Stromal cell of bone marrow (primary cell): Measurements from ENCODE around the gene CEMIP.
"Not testable (repeated sequence)": the region's sequence is repeated elsewhere in the genome, so short reads cannot be mapped to it uniquely, and the experiment has no call there.

Experiments used
- DNase-seq: peaks from one replicate; pipeline ENCODE4 v3.0.0-alpha.2; 2012; ENCODE audit warnings: low read depth

CEMIP gene

DNA sequence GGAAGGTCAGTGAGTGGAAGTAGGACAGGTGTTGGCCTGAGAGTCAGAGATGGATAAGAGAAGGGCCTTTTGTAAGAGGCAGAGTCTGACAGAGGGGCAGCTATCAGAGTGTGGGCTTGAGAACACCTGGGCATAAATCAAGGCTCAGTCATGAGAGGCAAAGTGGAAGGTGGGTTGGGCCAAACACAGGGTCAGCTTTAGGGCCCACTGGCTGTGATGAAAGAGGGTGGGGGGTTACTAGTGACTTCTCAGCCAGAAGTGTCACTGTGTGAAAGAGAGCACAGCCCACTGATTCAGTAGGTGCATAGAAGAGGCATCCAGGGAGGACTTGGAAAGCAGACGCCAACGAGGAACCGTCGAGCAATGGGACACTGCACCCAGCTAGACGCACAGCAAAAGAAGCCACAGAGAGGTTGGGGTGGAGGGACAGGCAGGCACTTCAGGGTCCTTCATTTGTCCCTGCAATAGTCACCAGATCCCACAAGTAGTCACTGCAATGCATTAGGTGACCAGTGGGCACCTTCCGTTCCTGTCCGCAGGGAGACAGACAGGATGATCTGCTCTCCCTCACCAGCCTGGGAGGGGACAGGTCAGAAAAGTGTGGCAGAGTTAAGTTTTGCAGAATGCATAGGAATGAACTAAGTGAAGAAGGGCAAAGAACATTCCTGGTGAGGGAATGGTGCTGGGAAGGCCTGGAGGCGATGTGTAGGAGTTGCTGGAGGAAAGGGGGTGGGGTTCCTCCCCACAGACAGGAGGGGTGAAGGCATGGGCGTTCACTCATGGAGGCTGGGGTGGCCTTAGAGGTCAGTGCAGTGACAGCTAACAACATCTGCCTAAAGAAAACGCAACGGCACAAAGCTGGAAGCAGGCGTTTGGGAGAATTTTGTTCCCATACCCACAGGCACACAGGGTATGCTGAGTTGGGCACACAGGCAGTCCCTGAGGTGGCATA lies 174.1 kb downstream of the CEMIP start:
- DNase-seq = no peak

DNA sequence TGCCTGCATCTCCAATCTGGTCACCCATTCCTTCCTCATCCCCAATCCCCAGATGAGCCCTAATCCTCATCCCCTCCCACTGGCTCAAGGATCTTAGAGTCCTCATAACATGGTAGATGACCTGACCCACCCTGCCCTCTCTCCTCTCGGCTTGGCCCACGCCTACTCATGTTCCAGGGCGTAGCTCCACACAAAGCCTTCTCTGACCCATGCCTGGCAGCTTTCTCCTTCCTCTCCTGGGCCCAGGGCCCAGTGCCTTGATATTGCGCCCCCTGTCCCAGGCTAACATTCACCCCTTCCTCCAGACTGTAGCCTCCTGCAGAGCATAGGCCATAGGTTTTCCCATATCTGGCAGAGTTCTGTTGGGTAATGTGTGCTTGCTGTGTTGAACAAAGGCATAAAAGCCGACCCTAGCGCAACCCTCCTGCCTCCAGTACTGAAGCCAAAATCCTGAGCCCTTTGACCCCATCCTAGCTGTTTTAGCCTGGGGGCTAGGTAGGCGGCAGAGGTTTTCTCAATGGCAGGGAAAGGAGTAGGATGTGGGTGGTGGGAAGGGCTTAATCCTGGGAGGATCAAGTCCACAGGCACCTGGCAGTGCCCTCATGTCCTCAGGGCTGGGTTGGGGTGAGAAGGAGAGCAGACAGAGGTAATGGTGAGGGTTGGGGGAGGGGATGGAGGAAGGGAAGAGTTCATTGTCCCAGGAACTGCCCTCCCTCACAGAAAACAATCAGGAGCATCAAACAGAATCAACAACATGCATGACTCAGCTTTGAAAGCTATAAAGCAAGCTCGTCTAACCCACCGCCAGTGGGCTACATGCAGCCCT lies 175.0 kb downstream of the CEMIP start:
- DNase-seq = no peak

DNA sequence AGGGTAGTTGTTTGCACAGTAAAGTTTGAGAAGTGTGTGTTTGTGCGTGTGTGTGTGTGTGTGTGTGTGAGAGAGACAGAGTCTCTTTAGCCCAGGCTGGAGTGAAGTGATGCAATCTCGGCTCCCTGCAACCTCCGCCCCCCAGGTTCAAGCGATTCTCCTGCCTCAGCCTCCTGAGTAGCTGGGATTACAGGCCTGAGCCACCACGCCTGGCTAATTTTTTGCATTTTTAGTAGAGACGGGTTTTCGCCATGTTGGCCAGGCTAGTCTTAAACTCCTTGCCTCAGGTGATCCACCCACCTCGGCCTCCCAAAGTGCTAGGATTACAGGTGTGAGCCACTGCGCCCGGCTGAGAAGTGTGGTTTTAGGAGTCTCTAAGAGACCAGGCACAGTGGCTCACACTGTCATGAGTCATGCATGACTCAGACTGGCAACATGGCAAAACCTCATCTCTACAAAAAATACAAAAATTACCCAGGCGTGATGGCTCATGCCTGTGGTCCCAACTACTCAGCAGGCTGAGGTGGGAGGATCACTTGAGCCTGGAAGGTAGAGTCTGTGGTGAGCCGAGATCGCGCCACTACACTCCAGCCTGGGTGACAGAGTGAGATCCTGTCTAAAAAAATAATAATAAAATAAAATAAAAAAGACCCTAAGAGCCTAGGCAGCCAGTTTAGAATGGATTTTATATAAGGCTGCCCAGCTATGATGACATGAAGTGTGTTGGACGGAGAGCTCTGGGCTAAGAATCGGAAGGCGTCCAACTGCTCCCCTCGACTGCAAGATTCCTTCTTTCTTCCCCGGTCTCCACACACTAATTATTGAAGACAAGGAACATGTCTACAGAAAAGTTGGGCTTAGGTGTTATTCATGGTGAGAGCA lies 176.6 kb downstream of the CEMIP start:
- peak; percentile 91 for DNase-seq

DNA sequence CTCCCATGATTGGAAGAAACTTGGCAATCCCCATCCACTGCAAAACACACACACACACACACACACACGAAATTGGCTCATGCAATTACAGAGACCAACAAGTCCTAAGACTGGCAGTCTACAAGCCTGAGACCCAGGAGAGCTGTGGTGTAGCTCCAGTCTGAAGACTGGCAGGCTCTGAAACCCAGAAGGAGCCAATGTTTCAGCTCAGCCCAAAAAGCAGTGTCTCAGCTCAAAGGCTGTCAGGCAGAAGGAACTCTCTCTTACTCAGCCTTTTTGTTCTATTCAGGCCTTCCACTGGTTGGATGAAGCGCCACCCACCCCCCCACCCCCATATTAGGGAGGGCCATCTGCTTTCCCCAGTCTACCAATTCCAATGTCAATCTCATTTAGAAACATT lies 178.4 kb downstream of the CEMIP start:
- no peak for DNase-seq

DNA sequence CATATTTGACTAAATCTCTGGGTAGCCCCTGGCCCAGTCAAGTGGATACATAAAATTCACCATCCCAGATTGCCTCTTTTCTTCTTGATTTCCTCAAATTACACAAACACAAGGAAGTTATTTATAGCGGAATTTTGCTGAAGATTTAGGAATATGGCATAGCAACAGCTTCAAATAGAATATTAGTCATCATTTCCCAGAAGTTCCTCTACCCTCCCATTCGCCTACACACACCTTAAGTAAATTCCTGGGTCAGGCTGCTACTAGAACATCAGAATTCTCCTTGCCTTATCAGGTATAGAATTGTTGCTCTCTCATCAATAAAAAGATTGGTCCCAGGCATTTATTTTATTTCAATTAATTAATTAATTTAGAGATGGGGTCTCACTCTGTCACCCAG lies 178.8 kb downstream of the CEMIP start:
- no peak for DNase-seq

DNA sequence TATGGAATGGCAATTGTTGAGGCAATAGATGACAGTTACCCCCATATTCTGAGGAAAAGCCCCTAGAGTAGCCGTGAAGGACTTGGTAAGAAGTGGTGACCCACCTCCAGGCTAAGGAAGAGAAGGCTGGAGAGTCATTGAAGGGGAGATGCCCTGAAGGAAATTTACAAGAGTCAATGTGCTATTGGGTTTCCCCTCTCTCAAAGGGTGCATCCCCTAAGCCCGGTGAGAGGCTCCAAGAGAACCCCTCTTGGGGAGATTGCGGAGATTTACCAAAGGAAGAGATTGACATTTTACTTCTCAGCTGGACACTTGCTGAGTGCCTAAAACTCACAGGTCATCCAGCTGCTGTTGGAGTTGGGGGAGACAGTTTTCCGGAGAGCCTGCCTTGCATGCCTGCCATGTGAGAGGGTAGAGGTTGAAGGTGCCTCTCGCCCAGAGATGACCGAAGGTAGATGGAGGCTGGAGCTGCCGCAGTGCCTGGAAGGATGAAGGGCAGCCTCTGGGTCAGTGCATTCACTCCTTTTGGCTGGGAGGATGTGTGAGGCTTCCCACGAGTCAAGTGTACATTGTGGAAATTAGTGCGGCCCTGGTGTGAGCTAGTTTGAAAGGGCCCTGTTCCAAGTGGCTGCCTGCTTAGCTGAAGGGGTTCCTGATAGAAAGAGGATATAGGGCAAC lies 179.8 kb downstream of the CEMIP start:
- DNase-seq = no peak

DNA sequence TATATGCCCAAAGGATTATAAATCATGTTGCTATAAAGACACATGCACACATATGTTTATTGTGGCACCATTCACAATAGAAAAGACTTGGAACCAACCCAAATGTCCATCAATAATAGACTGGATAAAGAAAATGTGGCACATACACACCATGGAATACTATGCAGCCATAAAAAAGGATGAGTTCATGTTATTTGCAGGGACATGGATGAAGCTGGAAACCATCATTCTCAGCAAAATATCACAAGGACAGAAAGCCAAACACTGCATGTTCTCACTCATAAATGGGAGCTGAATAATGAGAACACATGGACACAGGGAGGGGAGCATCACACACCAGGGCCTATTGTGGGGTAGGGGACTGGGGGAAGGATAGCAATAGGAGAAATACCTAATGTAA lies 186.3 kb downstream of the CEMIP start:
- not testable (repeated sequence) for DNase-seq

DNA sequence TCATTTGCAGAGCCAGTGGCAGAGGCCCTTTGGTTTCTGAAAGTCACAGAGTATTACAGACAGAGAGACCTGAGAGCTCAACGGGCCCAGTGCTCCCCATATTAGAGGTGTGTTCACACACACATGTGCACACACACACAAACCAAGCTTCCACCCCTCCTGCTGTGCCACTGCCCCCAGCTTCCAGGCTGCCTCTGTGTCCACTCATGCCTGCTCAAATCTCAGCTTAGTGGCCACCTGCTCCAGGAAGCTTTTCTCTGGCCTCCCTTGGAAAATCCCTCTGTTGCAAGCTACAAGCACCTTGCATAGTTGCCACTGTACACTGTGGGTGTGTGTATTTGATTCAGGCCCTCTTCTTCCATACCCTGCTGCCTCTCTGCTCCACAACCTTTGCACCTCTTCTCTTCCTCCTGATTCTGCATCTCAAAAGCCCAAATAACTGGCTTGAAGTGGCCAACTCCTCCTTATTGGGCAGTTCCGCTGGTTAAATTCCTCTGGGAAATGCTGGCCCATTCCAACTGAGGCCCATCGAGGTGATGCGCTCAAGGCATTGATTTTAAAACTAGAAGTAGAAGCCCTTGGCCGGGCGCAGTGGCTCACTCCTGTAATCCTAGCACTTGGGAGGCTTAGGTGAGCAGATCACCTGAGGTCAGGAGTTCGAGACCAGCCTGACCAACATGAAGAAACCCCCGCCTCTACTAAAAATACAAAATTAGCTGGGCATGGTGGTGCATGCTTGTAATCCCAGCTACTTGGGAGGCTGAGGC lies 187.4 kb downstream of the CEMIP start:
- DNase-seq = no peak

DNA sequence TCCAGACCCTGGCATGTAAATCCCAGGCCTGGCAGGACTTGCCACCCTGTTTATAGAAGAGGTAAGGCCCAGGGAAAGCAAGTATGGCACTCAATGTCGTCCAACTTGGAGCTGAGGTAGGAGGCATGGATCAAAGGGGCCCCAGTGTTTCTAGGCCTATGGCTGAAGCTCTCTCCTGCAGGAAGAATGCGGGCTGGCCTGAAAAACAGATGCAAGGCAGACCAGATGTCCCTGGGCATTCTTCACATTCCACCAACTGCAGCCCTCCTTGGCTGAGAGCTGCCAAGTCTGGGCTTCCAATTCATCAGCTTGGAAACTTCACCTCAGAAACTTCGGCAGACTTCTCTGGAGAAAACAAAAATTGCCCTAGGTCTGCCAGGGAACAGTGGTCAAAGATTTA lies 188.3 kb downstream of the CEMIP start:
- DNase-seq = no peak

DNA sequence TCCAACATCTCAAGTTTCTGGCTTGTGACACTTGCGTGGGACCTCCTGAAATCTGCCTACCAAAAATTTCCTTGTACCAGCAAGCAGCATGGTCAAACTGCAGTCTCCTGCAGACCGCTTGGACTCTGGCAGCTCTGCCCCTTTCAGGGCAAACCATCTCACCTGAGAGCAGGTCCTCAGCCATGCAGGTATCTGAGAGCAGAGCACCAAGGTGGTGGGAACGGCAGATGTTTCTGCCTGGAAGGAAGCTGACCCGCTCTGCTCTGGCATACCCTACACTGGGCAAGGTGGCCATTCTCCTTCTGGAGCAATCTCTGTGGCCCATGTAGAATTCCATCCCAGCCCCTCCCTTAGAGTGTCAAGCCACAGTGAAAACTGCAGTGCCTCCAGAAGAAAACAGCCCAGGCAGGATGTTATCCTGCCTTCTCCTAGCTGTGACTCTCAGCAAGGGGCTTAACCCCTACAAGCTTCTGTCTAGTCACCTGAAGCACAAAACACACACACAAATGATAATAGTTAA lies 188.9 kb downstream of the CEMIP start:
- DNase-seq = no peak

DNA sequence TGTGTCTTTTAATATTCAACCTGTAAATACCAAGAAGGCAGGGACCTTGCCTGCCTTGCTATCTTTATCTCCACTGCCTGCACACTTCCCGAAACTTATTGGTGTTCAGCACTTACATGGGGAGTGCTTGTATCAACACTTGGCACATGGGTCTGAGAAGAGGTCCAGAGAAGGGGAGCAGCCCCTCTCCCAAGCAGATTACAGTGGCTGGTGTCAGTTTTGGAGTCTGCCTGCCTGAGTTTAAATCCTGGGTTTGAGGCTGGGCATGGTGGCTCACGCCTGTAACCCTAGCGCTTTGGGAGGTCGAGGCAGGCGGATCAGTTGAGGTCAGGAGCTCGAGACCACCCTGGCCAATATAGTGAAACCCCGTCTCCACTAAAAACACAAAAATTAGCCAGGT lies 190.1 kb downstream of the CEMIP start:
- DNase-seq = no peak

DNA sequence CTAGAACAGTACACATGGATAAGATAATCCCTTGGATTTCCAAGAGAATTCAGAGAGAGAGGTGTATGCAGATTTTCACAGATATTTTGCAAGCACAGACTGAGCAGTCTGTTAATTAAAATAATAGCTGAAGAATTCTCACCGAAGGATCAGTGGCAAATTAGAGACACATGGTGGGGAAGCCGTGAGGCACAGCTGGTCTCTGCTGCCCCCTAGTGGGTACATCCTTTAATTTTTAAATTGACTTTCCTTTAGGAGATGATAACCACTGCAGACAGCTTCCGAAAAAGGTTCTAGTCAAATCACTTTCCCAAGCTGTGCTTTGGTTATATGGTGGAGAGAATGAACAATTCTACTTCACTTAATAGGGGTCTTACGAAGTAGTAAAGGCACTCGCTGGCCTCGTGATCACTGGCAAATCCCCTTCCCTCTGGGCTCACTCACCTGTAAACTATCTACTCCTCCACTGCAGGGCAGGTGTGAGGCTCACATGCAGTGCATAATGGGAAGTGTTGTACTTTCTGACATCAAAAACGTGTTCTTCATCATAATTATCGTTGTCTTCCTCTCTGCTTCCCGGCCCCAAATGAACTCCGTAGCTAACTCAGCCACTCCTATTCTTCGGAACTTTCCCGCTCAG lies 191.0 kb downstream of the CEMIP start:
- no peak for DNase-seq

DNA sequence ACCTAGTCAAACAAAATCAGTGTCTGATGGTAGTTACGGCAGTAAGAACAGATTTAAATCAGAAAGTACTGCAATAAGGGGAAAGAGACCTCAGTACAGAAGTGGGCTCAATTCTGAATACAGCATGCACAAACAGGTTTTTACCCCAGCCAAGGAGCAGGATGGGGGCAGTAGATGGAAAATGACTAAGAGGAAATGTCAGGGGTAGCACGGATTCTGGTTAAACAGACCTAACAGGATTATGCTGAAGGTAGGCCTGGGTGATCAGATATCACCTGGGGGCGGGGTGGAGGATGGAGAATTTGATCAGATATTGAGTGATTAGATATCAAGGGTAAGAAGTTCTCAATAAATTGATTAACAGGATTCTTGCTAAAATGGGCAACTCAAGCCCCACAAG lies 191.5 kb downstream of the CEMIP start:
- no peak for DNase-seq

DNA sequence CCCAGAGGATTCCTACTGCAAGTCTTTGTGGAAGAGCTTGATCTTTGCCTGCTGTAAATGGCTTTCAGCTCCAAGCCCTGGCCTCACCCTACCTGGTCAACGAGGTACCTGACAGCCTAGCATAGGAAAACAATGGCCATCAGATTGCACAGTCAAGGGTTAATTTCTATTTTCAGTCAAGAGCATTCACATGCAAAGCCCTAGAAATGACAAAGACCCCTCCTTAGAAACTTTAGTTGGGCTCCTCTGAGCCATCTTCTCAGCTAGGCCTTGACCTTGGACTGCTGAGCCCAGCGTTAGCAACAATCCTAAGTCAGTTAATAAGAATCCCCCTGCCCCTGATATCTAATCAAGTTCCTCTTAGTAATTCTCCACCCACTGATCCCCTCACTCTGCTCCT lies 192.0 kb downstream of the CEMIP start:
- DNase-seq = no peak

DNA sequence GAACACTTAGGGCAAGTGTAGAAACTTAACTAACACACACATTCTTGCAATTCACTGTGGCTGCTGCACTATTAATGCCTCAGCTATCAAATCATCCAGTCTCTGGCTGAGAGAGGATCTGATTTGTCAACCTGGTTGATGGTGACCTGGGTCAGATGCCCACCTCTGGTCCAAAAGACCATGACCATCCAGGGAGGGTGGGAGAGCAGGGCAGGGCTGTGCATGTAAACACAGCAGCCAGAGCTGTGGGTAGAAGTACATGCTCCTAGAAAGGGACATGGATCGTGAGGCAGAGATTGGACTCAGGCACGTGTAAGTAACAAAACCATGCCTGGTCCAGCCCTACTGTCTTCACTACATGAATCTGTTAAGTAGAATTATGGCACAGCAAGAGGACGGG lies 193.1 kb downstream of the CEMIP start:
- no peak for DNase-seq

DNA sequence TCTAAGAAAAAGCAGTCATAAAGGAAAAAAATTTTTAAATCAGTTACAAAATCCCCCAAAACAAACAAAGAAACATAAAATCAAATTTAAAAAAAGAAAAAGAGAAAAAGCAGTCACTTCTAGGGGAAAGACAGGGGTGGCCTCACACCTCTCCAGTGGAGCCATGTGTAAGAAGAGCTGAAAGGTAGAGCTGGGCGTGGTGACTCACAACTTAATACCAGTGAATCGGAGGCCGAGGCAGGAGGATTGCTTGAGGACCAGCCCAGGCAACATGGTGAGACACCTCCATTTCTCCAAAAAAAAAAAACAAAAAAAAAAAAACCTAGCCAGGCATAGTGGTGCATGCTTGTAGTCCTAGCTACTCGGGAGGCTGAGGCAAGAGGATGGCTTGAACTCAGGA lies 195.7 kb downstream of the CEMIP start:
- no peak for DNase-seq

DNA sequence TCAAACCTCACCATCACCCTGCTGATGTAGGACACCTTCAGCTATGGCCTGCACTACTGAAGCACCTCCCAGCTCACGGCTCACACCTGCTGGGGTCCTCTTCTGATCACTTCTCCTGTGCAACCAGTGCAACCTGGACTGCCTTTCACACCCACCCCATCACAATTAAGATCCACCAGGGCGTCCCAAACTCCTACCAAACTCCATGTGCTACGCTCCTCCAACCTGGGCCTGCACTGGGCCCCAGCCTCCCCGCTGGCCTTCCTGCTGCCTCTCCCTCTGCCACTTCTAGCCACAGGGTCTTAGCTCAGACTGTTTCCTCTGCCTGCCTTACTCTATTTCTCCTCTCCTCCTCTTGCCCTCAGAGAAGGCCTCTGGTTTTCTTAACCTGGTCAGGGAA lies 197.7 kb downstream of the CEMIP start:
- DNase-seq = no peak

DNA sequence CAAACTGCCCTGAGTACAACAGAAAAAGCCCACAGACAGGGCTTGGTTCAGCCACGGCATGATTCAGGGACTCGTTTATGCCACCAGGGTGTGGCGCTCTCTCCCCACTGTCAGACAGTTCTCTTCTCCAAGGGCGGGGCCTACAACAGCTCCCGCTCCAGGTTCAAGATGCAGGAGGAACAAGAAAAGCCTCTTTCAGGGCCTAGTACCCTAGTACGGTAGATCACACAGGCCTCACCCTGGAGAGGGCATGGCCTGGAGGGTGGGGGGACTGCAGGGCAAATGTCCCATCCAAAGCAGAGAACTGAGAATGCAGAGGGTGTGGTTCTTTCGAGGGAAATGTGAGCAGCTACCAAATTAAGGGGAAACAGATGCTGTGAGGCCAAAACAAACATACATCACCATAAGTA lies 198.5 kb downstream of the CEMIP start:
- DNase-seq = no peak

DNA sequence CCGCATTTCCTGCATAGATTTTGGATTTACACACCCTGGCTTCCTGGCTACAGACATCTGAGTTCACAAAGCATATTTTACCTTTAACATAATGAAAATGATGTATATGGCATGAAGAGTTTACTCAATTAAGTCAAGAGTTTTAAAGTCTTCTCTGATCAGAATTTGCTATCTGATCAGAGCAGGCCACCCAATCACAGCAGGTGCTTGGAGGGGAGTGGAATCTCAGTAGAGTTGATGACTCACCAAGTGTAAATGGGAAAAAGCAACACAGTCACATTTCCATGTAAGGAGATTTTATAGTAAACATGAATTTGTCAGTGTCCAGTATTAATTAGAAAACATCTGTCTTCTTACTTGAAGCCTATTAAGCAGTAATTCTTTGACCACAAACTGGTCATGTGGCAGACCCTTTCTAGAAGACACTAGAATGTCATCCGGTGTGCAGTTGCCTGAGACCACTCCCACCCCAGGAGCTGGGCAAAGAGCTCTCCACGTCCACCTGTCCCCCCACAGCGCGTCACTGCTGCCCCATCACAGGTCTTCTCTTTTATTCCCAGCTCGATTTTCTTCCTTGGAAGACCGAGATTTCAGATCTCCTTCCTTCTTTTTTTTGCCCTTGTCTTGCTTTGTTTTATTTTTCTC lies 199.6 kb downstream of the CEMIP start:
- no peak for DNase-seq
